OCI-LY7 (cell line): ENCODE data around the gene EPB41L4B.

ENCODE experiments used
- CTCF ChIP-seq: fragments of 200-600 bp; sonication (generic); conservative IDR thresholded peaks from 2 replicates; pipeline ENCODE4 v1.5.1; 2014; ENCODE audit warnings: mild to moderate bottlenecking, antibody characterized with exemption, low read length, moderate library complexity, mixed read lengths
- EZH2phosphoT487 ChIP-seq: fragments of 200-600 bp; sonication (generic); IDR thresholded peaks from 2 replicates; pipeline ENCODE4 v1.6.1; 2018; ENCODE audit warnings: low read depth, borderline replicate concordance, mild to moderate bottlenecking, mixed run types, antibody characterized with exemption, low read length, moderate library complexity, mixed read lengths

GRCh38 chr9:109274884-109275730 is 45.8 kb downstream of the EPB41L4B start:
- TF ChIP-seq CTCF = no peak
- TF ChIP-seq EZH2phosphoT487 = no peak
